ENCODE measurements around the gene SLC25A18. TPM values are rescaled to one million over a fixed set of nuclear protein-coding genes. Genes with fewer than 3 reads are reported as not detected.

Gene SLC25A18
- total RNA-seq, 1 experiment from 2014 or later: 3.9 TPM

GRCh38 chr22:17597217-17597616 lies 33.9 kb downstream of the SLC25A18 start:
- no peaks in the 10 kb centered on the region; the same call in 1 of the 2 replicates for H3K4me1 ChIP-seq (ENCODE audit: control insufficient read depth, insufficient read depth, low read length)
- ATAC-seq (no peak), DNase-seq (ENCODE audit: low read depth, low spot score) (no peak)
- BruUV-seq (replicated peaks): no TSS peak
- in situ Hi-C loops (cut with HindIII; ENCODE audit: low pct_unique_long_range_greater_than_20kb, low sequenced_read_pairs) (no loop called here), intact Hi-C loops (cut with micrococcal nuclease; ENCODE audit: unreplicated experiment) (no loop called here)
- H3K4me3 ChIP-seq (ENCODE audit: low read depth in 2 of 2, low read length in 2 of 2): no peak overlapping the region
- no peak for TF ChIP-seq TCF7L2 (IDR thresholded peaks at IDR 0.05; ENCODE audit: low read depth, low read length)
- no peak for TF ChIP-seq REST (IDR thresholded peaks at IDR 0.05; ENCODE audit: insufficient read depth in 1 of 2, low read depth in 2 of 2, low read length in 1 of 2)
- TF ChIP-seq SIN3A (IDR thresholded peaks at IDR 0.05; ENCODE audit: borderline replicate concordance, insufficient read depth, low read depth, low read length): no peak
- no peak for TF ChIP-seq CTCF (IDR thresholded peaks at IDR 0.05)
- TF ChIP-seq POLR2AphosphoS5 (IDR thresholded peaks at IDR 0.05; ENCODE audit: low read depth, low read length): no peak
- no peaks in the 10 kb centered on the region for H3K27me3 ChIP-seq (ENCODE audit: control insufficient read depth, insufficient read depth, low read length)
- peaks cover 14% of the 10 kb centered on the region for H3K36me3 ChIP-seq (ENCODE audit: control insufficient read depth, insufficient read depth, low read length)
- ChIA-PET CTCF (no interaction called here), POLR2A (interaction anchor here (0.7 kb wide), 1 partner anchor 44 kb away, joined by 3 read pairs; no protein-coding TSS in a partner anchor)
- no peaks in the 10 kb centered on the region for H3K9me3 ChIP-seq (ENCODE audit: control insufficient read depth, insufficient read depth, low read depth, low read length)
- no peak overlapping the region for H3K27ac ChIP-seq (ENCODE audit: low read length)

- intact Hi-C loops (cut with micrococcal nuclease; ENCODE audit: unreplicated experiment): no loop called here
- Histone ChIP-seq H3K4me3 (ENCODE audit: low read depth in 2 of 2, low read length in 2 of 2) (no peak overlapping the region), H3K27me3 (ENCODE audit: control insufficient read depth, insufficient read depth, low read length) (no peaks in the 10 kb centered on the region), H3K27ac (ENCODE audit: low read length) (no peak overlapping the region), H3K4me1 (ENCODE audit: control insufficient read depth, insufficient read depth, low read length) (no peaks in the 10 kb centered on the region; the same call in 1 of the 2 replicates), H3K36me3 (ENCODE audit: control insufficient read depth, insufficient read depth, low read length) (peaks cover 13% of the 10 kb centered on the region), H3K9me3 (ENCODE audit: control insufficient read depth, insufficient read depth, low read depth, low read length) (no peaks in the 10 kb centered on the region)
- POLR2A ChIA-PET: interaction anchor here (0.8 kb wide), 1 partner anchor 116 kb away, joined by 3 read pairs; no protein-coding TSS in a partner anchor
- ATAC-seq: no peak
- BruUV-seq (replicated peaks): no TSS peak
- TF ChIP-seq REST (IDR thresholded peaks at IDR 0.05; ENCODE audit: insufficient read depth in 1 of 2, low read depth in 2 of 2, low read length in 1 of 2) (no peak), CTCF (IDR thresholded peaks at IDR 0.05) (no peak), TCF7L2 (IDR thresholded peaks at IDR 0.05; ENCODE audit: low read depth, low read length) (no peak), POLR2AphosphoS5 (IDR thresholded peaks at IDR 0.05; ENCODE audit: low read depth, low read length) (no peak), SIN3A (IDR thresholded peaks at IDR 0.05; ENCODE audit: borderline replicate concordance, insufficient read depth, low read depth, low read length) (no peak)
- CTCF ChIA-PET: no interaction called here
- no peak for DNase-seq (ENCODE audit: low read depth, low spot score)
- in situ Hi-C loops (cut with HindIII; ENCODE audit: low pct_unique_long_range_greater_than_20kb, low sequenced_read_pairs): no loop called here
Measured at GRCh38 chr22:17598318-17598717, 35.0 kb downstream of the SLC25A18 start.

Data from Panc1 (cell line).